Epidermal melanocyte (primary cell): ENCODE measurements around the gene IL5.

Experiments
- DNase-seq: peaks from one replicate; pipeline ENCODE4 v3.0.0; 2011; ENCODE audit warnings: low spot score; ENCODE audit not compliant: insufficient read length

The IL5 gene

GRCh38 chr5:132499440-132500243, 43.7 kb downstream of the IL5 start:
- no peak for DNase-seq

- DNase-seq, result no peak
Measured at GRCh38 chr5:132498686-132499271, 44.5 kb downstream of the IL5 start.

- no peak for DNase-seq
Measured at GRCh38 chr5:132498152-132498551, 45.2 kb downstream of the IL5 start.

- DNase-seq, result peak; percentile 80
Measured at GRCh38 chr5:132497488-132497997, 45.8 kb downstream of the IL5 start.

GRCh38 chr5:132496631-132497487, 46.5 kb downstream of the IL5 start:
- peak; percentile 82 for DNase-seq

- peak; percentile 88 for DNase-seq
Measured at GRCh38 chr5:132496191-132496630, 47.1 kb downstream of the IL5 start.

- peak; percentile 78 for DNase-seq
Measured at GRCh38 chr5:132495667-132496190, 47.6 kb downstream of the IL5 start.

- no peak for DNase-seq
Measured at GRCh38 chr5:132493821-132494220, 49.5 kb downstream of the IL5 start.

GRCh38 chr5:132493241-132493640, 50.1 kb downstream of the IL5 start:
- DNase-seq, result no peak

GRCh38 chr5:132492386-132493125, 50.8 kb downstream of the IL5 start:
- DNase-seq, result no peak
